ENCODE data around the gene TMEM150B.

The TMEM150B gene

DNA sequence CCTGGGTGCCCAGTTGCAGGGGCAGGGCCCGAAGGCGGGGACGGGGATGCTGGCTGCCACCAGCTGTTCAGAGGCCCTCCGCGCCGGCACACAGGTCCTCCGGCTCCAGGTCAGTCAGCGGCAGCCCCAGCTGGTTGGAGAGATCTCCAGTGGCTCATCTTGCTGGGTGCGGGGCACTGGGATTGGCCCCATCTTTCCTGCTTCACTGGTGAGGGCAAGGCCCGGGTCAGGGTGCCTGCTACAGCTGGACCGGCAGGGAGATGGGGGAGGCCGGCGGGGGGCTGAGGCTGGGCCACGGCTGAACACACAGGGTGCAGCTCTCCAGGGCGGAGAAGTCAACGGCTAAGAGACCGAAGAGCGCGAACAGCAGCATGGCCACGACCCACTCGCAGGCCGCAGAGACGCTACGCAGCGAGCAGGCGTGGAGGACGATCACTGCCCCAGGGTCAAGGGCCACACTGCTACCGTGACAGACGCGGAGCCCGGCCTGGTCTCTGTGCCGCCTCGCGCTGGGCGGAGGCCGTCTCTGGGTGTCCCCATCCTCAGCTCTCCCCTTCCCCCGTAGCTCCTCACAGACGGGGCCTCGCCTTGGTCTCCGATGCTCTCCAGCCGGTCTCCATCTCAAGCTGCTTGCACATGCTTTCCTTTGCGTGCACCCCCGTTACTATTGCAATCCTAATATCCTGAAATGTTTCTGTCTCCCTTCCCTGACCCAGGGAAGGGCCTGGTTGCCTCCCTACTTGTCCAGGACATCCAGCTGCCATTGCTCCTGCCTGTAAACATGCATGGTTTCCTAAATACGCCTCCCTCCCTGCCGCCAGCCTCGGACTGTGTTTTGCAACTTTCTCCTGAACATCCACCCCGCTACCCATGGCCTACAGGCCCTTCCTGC lies 12.3 kb downstream of the TMEM150B start:
- no peak for DNase-seq (ENCODE audit: low read depth, low spot score)
- no peak overlapping the region for H3K4me3 ChIP-seq (ENCODE audit: low read depth, low read length)
- TF ChIP-seq CTCF (IDR thresholded peaks at IDR 0.05; ENCODE audit: low read depth, low read length): no peak
- in situ Hi-C loops (cut with HindIII; ENCODE audit: low sequenced_read_pairs): no loop called here

DNA sequence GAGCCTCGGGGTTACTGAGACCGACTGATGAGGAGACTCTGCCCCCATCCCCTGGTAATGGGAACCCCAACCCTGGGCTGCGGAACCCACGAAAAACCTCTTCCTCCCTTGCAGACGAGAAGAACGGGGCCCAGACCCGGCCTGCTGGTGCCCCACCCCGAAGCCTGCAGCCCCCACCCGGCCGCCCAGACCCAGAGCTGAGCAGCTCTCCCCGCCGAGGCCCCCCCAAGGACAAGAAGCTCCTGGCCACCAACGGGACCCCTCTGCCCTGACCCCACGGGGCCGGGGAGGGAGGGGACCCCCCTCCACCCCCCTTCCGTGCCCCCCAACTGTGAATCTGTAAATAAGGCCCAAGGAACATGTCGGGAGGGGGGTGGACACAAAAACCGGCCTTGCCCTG lies 13.3 kb downstream of the TMEM150B start:
- TF ChIP-seq CTCF (IDR thresholded peaks at IDR 0.05; ENCODE audit: low read depth, low read length): no peak
- no peak for DNase-seq (ENCODE audit: low read depth, low spot score)
- in situ Hi-C loops (cut with HindIII; ENCODE audit: low sequenced_read_pairs): no loop called here
- no peak overlapping the region for H3K4me3 ChIP-seq (ENCODE audit: low read depth, low read length)

DNA sequence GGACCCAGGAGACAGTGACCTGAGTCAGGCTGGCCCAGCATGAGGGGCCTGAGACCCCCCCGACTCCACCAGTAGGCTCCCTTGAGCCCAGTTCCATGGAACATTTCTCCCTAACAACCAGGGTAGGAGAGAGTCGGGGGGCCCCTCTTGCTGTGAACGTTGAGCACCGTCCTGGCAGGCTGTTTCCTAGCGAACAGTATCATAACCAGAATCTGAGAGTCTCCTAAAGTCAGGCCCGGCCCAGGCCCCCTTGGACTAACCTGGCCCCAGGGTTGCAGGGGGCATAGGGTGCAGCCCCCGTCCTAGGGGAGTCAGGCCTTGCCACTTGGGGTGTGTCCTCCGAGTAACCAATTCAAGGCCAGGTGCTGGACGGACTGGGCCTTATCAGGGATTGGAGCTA lies 13.7 kb downstream of the TMEM150B start:
- no peak for DNase-seq (ENCODE audit: low read depth, low spot score)
- H3K4me3 ChIP-seq (ENCODE audit: low read depth, low read length): no peak overlapping the region
- in situ Hi-C loops (cut with HindIII; ENCODE audit: low sequenced_read_pairs): no loop called here
- TF ChIP-seq CTCF (IDR thresholded peaks at IDR 0.05; ENCODE audit: low read depth, low read length): no peak

GRCh38 chr19:55310498-55310897 lies 14.6 kb downstream of the TMEM150B start:
- TF ChIP-seq CTCF (IDR thresholded peaks at IDR 0.05; ENCODE audit: low read depth, low read length): no peak
- DNase-seq (ENCODE audit: low read depth, low spot score): no peak
- in situ Hi-C loops (cut with HindIII; ENCODE audit: low sequenced_read_pairs): no loop called here
- no peak overlapping the region for H3K4me3 ChIP-seq (ENCODE audit: low read depth, low read length)

GRCh38 chr19:55309448-55309847 lies 15.7 kb downstream of the TMEM150B start:
- DNase-seq (ENCODE audit: low read depth, low spot score): no peak
- TF ChIP-seq CTCF (IDR thresholded peaks at IDR 0.05; ENCODE audit: low read depth, low read length): no peak
- in situ Hi-C loops (cut with HindIII; ENCODE audit: low sequenced_read_pairs): no loop called here
- no peak overlapping the region for H3K4me3 ChIP-seq (ENCODE audit: low read depth, low read length)

DNA sequence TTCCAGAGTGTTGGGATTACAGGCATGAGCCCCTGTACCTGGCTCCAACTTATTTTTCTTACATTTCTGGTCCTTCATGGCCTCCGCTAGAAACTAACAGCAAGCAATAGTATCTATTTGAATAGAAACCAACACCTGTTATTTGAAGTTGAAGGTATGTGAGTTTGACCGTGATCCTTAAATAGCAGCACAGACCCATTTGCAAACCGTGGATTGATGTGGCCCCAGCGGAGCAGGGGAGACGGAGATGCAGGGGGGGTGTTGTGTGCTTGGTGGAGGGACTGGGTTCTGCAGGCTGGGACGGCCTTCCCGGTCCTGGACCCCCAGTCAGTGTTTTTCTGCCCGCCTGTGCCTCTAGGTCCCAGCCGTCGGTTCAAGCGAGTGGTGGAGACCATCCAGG lies 16.9 kb downstream of the TMEM150B start:
- no peak overlapping the region for H3K4me3 ChIP-seq (ENCODE audit: low read depth, low read length)
- in situ Hi-C loops (cut with HindIII; ENCODE audit: low sequenced_read_pairs): no loop called here
- no peak for DNase-seq (ENCODE audit: low read depth, low spot score)
- no peak for TF ChIP-seq CTCF (IDR thresholded peaks at IDR 0.05; ENCODE audit: low read depth, low read length)

Measured in astrocyte of the spinal cord (primary cell).